Activated CD4-positive, alpha-beta T cell treated with anti-CD3 and anti-CD28 coated beads, Interleukin-2, amount 50 U/mL, for 4 hours (primary cell): ENCODE measurements around the gene SAYSD1.

ENCODE experiments used
- DNase-seq, 2 experiments: peaks; one replicate each; pipeline ENCODE4 v3.0.0-alpha.2; 2020

The SAYSD1 gene

GRCh38 chr6:39076623-39077535 lies 38.1 kb downstream of the SAYSD1 start:
- DNase-seq = no peak

DNA sequence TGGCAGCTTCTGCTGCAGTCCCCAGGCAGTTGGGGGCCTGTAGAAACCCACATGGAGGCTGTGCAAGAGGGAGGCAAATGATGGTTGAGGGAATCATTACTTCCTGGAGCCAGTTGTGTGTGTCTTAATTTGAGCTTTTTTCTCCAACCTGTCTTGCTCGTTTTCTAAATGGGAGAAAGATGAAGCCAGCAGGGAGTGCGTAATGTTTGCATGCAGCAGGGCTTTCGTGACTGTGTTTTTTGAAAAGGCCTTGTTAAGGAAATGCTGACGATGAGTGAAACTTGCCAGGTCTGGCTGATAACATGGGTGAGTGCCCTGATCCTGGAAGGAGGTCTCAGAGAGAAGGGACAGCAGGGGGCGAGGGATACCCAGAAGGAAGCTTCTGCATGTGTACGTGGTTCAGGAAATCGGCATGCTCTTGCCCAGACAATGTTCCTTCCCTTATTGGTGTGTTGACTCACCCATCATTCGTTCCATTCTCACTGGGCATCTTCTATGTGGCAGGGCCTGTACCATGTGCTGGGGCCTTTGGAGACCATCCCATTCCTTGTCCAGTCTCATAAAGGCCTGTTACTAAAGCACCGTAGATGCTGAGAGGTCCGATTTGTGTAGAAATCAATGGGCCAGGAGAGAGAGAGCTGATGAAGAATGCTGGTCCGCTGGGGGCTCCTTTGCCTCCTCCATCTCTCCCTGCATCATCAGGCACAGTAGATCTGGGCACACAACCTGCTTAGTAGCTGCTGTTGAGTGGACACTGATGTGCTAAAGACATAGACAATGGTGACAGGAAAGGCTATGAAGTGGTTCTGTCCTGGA lies 39.0 kb downstream of the SAYSD1 start:
- DNase-seq = no peak

DNA sequence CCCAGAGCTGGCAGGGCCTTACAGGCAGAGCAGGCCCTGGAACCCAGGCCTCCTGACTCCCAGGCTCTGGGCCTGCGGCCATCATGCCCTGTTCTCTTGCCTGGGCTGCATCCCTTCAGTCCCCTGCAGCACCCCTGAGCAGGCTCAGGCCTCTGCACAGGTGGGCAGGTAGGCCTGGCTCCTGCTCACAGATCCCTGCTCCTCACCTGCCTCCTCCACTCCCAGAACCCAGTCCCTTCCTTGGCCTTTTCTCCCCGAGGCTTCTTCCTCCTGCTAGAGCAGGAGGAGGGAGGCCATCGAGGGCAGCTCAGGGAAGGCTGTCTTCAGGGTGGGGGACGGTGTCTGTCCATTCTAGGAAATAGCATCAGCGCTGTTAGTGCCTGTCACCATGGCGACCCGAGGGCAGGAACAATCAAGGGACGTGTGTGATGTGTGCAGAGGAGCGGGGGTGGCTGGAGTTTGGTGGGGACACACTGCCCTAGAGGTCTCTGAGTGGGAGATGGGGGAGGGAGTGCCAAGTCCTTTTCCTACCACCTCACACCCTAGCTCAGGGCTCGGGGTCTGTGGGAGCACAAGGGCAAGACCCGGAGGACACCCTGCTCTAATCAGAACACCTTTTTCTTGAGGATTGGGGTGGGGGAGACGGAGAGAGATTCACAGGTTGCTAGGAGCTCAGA lies 39.8 kb downstream of the SAYSD1 start:
- DNase-seq = no peak

- DNase-seq = no peak
Measured at GRCh38 chr6:39074486-39074885, 40.5 kb downstream of the SAYSD1 start.

- DNase-seq = no peak
Measured at GRCh38 chr6:39073471-39074355, 41.3 kb downstream of the SAYSD1 start.

- no peak for DNase-seq
Measured at GRCh38 chr6:39072830-39073229, 42.2 kb downstream of the SAYSD1 start.

DNA sequence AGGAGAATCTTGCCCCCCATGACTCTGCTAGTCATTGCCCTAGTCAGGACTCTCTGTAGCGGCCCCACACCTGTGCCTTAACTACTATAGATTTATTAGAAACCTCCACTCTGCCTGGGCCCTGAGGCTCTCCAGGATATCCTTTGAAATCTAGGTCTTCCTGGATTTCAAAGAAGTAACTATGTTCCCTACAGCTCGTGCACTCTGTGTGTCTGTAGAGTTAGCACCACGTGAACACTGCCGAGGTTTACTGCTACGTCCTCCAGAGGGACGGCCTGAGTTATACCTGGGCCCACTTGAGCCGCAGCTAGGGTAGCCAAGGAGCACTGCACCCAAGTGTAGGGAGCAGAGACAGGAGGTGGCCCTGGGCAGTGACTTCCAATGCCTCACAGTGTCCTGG lies 46.6 kb downstream of the SAYSD1 start:
- DNase-seq = no peak

DNA sequence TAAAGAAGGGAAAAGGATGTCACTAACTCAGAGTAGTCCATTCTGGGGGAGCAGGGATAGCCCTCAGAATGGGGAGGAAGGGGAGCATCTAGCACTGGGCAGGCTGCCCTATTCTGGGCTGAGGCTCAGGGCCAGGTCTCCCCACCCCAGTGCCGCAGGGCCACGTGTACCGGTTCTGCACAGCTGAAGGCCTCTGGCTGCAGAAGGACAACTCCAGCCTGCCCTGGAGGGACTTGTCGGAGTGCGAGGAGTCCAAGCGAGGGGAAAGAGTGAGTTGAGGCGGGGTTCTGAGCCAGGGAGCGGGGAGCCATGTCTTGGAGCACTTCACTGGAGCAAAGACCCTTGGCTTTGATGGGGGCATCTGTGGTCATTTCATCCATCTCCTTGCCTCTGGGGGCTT lies 49.4 kb downstream of the SAYSD1 start:
- DNase-seq = no peak

- no peak for DNase-seq
Measured at GRCh38 chr6:39063526-39063925, 51.5 kb downstream of the SAYSD1 start.

- DNase-seq = no peak
Measured at GRCh38 chr6:39062014-39062740, 52.8 kb downstream of the SAYSD1 start.

- DNase-seq = no peak
Measured at GRCh38 chr6:39061588-39061987, 53.4 kb downstream of the SAYSD1 start.

GRCh38 chr6:39061182-39061581 lies 53.8 kb downstream of the SAYSD1 start:
- no peak for DNase-seq

GRCh38 chr6:39060467-39061160 lies 54.4 kb downstream of the SAYSD1 start:
- no peak for DNase-seq

GRCh38 chr6:39059496-39060310 lies 55.3 kb downstream of the SAYSD1 start:
- DNase-seq = no peak

- no peak for DNase-seq
Measured at GRCh38 chr6:39058471-39059147, 56.4 kb downstream of the SAYSD1 start.

DNA sequence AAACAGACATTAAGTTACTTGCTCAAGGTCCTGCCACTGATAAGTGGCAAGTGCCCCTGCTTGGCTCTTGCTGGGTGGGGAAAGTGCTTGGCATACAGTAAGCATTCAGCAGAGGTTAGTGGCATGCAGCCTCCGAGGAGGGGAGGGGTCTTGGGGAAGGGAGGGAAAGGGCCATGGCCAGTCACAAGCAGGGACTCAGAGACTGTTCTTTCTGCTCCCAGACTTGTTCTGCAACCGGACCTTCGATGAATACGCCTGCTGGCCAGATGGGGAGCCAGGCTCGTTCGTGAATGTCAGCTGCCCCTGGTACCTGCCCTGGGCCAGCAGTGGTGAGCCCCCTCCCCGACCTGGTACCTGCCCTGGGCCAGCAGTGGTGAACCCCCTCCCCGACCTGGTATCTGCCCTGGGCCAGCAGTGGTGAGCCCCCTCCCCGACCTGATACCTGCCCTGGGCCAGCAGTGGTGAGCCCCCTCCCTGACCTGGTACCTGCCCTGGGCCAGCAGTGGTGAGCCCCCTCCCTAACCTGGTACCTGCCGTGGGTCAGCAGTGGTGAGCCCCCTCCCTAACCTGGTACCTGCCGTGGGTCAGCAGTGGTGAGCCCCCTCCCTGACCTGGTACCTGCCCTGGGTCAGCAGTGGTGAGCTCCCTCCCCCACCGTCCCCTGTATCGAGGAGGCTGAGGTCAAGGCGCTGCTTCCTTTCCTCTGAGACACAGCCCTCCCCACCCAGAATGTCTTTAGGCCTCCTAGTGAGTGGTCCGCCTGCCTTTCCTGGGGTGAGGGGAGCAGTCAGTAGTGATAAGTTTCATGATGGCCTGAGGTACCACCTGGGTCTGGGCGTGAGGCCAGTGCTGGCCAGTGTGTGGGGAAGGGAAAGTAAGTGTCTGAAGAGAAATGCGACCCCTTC lies 57.5 kb downstream of the SAYSD1 start:
- DNase-seq = no peak

DNA sequence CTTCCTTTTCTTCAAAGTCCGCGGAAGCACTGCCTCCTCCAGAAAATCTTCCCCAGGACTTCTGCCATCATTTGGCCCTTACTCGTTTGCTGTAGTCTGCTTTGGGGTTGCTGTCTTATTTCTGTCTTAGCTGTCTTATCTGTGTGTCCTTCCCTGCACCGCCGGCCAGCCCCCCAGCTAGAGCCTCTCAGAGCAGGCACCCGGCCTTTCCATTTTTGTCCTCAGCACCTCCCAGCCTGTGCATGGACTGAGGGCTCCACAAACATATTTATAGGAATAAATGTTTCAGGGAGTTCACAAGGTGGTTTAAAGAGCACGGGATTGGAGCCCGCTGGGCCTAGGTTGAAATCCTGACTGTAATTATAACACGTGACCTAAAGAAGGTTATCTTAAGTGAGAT lies 58.3 kb downstream of the SAYSD1 start:
- no peak for DNase-seq

GRCh38 chr6:39056191-39056590 lies 58.8 kb downstream of the SAYSD1 start:
- no peak for DNase-seq
